OCI-LY1 (cell line): ENCODE results near the gene MYO15A.

ENCODE experiments used
- H2AFZ ChIP-seq: fragments of 200-600 bp; sonication (generic), shearing (Covaris generic); 2 replicates; pipeline ENCODE4 v1.6.0; 2014; ENCODE audit warnings: antibody characterized with exemption, mild to moderate bottlenecking, low read length
- H3F3A ChIP-seq: fragments of 200-600 bp; sonication (generic), shearing (Covaris generic); 2 replicates; pipeline ENCODE4 v1.6.0; 2014; ENCODE audit warnings: mild to moderate bottlenecking, antibody characterized with exemption, low read length, moderate library complexity; ENCODE audit not compliant: insufficient read depth
- H3K27ac ChIP-seq: fragments of 200-600 bp; sonication (generic); 2 replicates; pipeline ENCODE4 v1.5.1; 2014; ENCODE audit warnings: low read length, mixed run types, mild to moderate bottlenecking, low read depth; ENCODE audit not compliant: poor library complexity, severe bottlenecking
- H3K27me3 ChIP-seq: fragments of 200-600 bp; sonication (generic); 2 replicates; pipeline ENCODE4 v1.6.0; 2014; ENCODE audit warnings: antibody characterized with exemption, mild to moderate bottlenecking, low read length, moderate library complexity; ENCODE audit not compliant: insufficient read depth
- H3K36me3 ChIP-seq: fragments of 200-600 bp; sonication (generic); 2 replicates; pipeline ENCODE4 v1.6.1; 2014; ENCODE audit warnings: mild to moderate bottlenecking, antibody characterized with exemption, low read length, moderate library complexity, mixed read lengths; ENCODE audit not compliant: insufficient read depth
- H3K4me1 ChIP-seq: fragments of 200-600 bp; sonication (generic); 2 replicates; pipeline ENCODE4 v1.5.1; 2014; ENCODE audit warnings: mild to moderate bottlenecking, low read length, moderate library complexity; ENCODE audit not compliant: insufficient read depth, severe bottlenecking
- H3K4me2 ChIP-seq: fragments of 200-600 bp; sonication (generic), shearing (Covaris generic); 2 replicates; pipeline ENCODE4 v1.6.1; 2014; ENCODE audit warnings: low read length
- H3K4me3 ChIP-seq: fragments of 200-600 bp; sonication (generic); 2 replicates; pipeline ENCODE4 v1.5.1; 2014; ENCODE audit warnings: low read length, low read depth, mild to moderate bottlenecking, mixed read lengths; ENCODE audit not compliant: poor library complexity, severe bottlenecking
- H3K79me2 ChIP-seq: fragments of 200-600 bp; shearing (Covaris generic); 2 replicates; pipeline ENCODE4 v1.6.1; 2016; ENCODE audit warnings: mixed run types, low read length, mixed read lengths; ENCODE audit not compliant: insufficient read depth
- H3K9ac ChIP-seq: fragments of 200-600 bp; sonication (generic), shearing (Covaris generic); 2 replicates; pipeline ENCODE4 v1.6.1; 2014; ENCODE audit warnings: mild to moderate bottlenecking, low read length, mixed read lengths
- H3K9me2 ChIP-seq: fragments of 200-600 bp; sonication (generic), shearing (Covaris generic); 2 replicates; pipeline ENCODE4 v1.6.1; 2014; ENCODE audit warnings: low read depth, mild to moderate bottlenecking, low read length, mixed read lengths
- H3K9me3 ChIP-seq: fragments of 200-600 bp; shearing (Covaris generic); 2 replicates; pipeline ENCODE4 v1.6.1; 2014; ENCODE audit warnings: low read length, mixed read lengths
- H4K20me1 ChIP-seq: fragments of 200-600 bp; sonication (generic), shearing (Covaris generic); 2 replicates; pipeline ENCODE4 v1.6.0; 2016; ENCODE audit warnings: mild to moderate bottlenecking, low read length; ENCODE audit not compliant: insufficient read depth
- CTCF ChIP-seq: fragments of 200-600 bp; sonication (generic), shearing (Covaris generic); IDR thresholded peaks from 2 replicates; pipeline ENCODE4 v1.5.1; 2017; ENCODE audit warnings: mild to moderate bottlenecking, antibody characterized with exemption, low read length, moderate library complexity, mixed read lengths
- EZH2 ChIP-seq: fragments of 200-600 bp; sonication (generic), shearing (Covaris generic); IDR thresholded peaks from 2 replicates; pipeline ENCODE4 v1.8.0; 2017; ENCODE audit warnings: borderline replicate concordance, mixed run types, mild to moderate bottlenecking, antibody characterized with exemption, low read length, moderate library complexity, mixed read lengths

The MYO15A gene

GRCh38 chr17:18115517-18115916 is 7.0 kb downstream of the MYO15A start:
- Histone ChIP-seq H3K9me3 (no peaks in the 10 kb centered on the region), H3K27me3 (0 out of 2 replicates have a peak, but pooled peaks cover 3% of the 10 kb centered on the region), H3K9ac (no peak overlapping the region), H3K79me2 (no peaks in the 10 kb centered on the region), H3F3A (no peaks in the 10 kb centered on the region), H3K36me3 (no peaks in the 10 kb centered on the region), H3K4me2 (no peak overlapping the region), H4K20me1 (no peaks in the 10 kb centered on the region), H3K9me2 (no peaks in the 10 kb centered on the region), H2AFZ (no peak overlapping the region), H3K4me1 (no peaks in the 10 kb centered on the region), H3K27ac (no peak overlapping the region), H3K4me3 (no peak overlapping the region)
- TF ChIP-seq EZH2 = no peak
- TF ChIP-seq CTCF = no peak

GRCh38 chr17:18116078-18116477 is 7.5 kb downstream of the MYO15A start:
- no peaks in the 10 kb centered on the region for H3F3A ChIP-seq
- H3K4me3 ChIP-seq = no peak overlapping the region
- H3K27ac ChIP-seq = no peak overlapping the region
- H3K9me3 ChIP-seq = no peaks in the 10 kb centered on the region
- H3K36me3 ChIP-seq = no peaks in the 10 kb centered on the region
- no peak overlapping the region for H3K4me2 ChIP-seq
- H3K4me1 ChIP-seq = no peaks in the 10 kb centered on the region
- H3K79me2 ChIP-seq = no peaks in the 10 kb centered on the region
- H2AFZ ChIP-seq = no peak overlapping the region
- TF ChIP-seq CTCF (no peak), EZH2 (no peak)
- 0 out of 2 replicates have a peak, but pooled peaks cover 3% of the 10 kb centered on the region for H3K27me3 ChIP-seq
- H3K9me2 ChIP-seq = no peaks in the 10 kb centered on the region
- H3K9ac ChIP-seq = no peak overlapping the region
- no peaks in the 10 kb centered on the region for H4K20me1 ChIP-seq

GRCh38 chr17:18117533-18117932 is 9.0 kb downstream of the MYO15A start:
- H3K27me3 ChIP-seq = no peaks in the 10 kb centered on the region
- no peaks in the 10 kb centered on the region for H3K79me2 ChIP-seq
- no peak overlapping the region for H3K9ac ChIP-seq
- H2AFZ ChIP-seq = no peak overlapping the region
- H3F3A ChIP-seq = no peaks in the 10 kb centered on the region
- no peaks in the 10 kb centered on the region for H4K20me1 ChIP-seq
- H3K4me3 ChIP-seq = no peak overlapping the region
- H3K9me2 ChIP-seq = no peaks in the 10 kb centered on the region
- H3K4me2 ChIP-seq = no peak overlapping the region
- TF ChIP-seq EZH2 = no peak
- no peak for TF ChIP-seq CTCF
- no peak overlapping the region for H3K27ac ChIP-seq
- H3K4me1 ChIP-seq = no peaks in the 10 kb centered on the region
- no peaks in the 10 kb centered on the region for H3K36me3 ChIP-seq
- H3K9me3 ChIP-seq = no peaks in the 10 kb centered on the region
